Embryonic facial prominence (tissue), 1 donor: ENCODE results near the gene MSLN.

Experiments
- DNase-seq: peaks from one replicate; pipeline ENCODE4 v3.0.0-alpha.2; 2016; ENCODE audit errors: extremely low spot score

The MSLN gene

GRCh38 chr16:722835-723633 lies 37.5 kb upstream of the MSLN start:
- no peak for DNase-seq

GRCh38 chr16:723695-724094 lies 36.8 kb upstream of the MSLN start:
- no peak for DNase-seq

- no peak for DNase-seq
These were observed 36.1 kb upstream of the MSLN start for GRCh38 chr16:724188-725040.

GRCh38 chr16:725041-725376 lies 35.5 kb upstream of the MSLN start:
- no peak for DNase-seq

- no peak for DNase-seq
These were observed 34.9 kb upstream of the MSLN start for GRCh38 chr16:725463-726187.

GRCh38 chr16:726188-726437 lies 34.4 kb upstream of the MSLN start:
- DNase-seq, result no peak

- no peak for DNase-seq
These were observed 33.9 kb upstream of the MSLN start, which contains the start of the genes CCDC78 and HAGHL for GRCh38 chr16:726438-727290. Gene CCDC78, minus strand, starts transcription at chr16:726443. Its CDS starts 76 bp downstream, at chr16:726367. Gene HAGHL, plus strand, starts transcription at chr16:727106. Its CDS starts 404 bp downstream, at chr16:727510.

GRCh38 chr16:727291-727977 lies 33.1 kb upstream of the MSLN start:
- DNase-seq, result no peak

GRCh38 chr16:728131-728889 lies 32.2 kb upstream of the MSLN start:
- DNase-seq, result no peak

- DNase-seq, result no peak
These were observed 31.4 kb upstream of the MSLN start for GRCh38 chr16:728890-729744.

- no peak for DNase-seq
These were observed 30.5 kb upstream of the MSLN start for GRCh38 chr16:729768-730665.

- DNase-seq, result no peak
These were observed 29.6 kb upstream of the MSLN start for GRCh38 chr16:730666-731509.

GRCh38 chr16:732332-732731 lies 28.2 kb upstream of the MSLN start:
- DNase-seq, result no peak

GRCh38 chr16:732936-733335 lies 27.6 kb upstream of the MSLN start:
- no peak for DNase-seq

- no peak for DNase-seq
These were observed 26.9 kb upstream of the MSLN start for GRCh38 chr16:733382-734207.

GRCh38 chr16:734208-734980 lies 26.1 kb upstream of the MSLN start:
- DNase-seq, result no peak
